ENCODE measurements around the gene RNF215.

Gene RNF215

GRCh38 chr22:30381264-30381663 lies 5.9 kb downstream of the RNF215 start:
- DNase-seq (ENCODE audit: low read depth) = no peak
- no peak overlapping the region for H3K4me3 ChIP-seq (ENCODE audit: low read depth, low read length)
- no peak for TF ChIP-seq CTCF (IDR thresholded peaks at IDR 0.05; ENCODE audit: low read depth, low read length, missing control alignments)

- TF ChIP-seq CTCF (IDR thresholded peaks at IDR 0.05; ENCODE audit: low read depth, low read length, missing control alignments) = no peak
- H3K4me3 ChIP-seq (ENCODE audit: low read depth, low read length) = no peak overlapping the region
- no peak for DNase-seq (ENCODE audit: low read depth)
Measured at GRCh38 chr22:30380011-30380410, 7.2 kb downstream of the RNF215 start.

- H3K4me3 ChIP-seq (ENCODE audit: low read depth, low read length) = no peak overlapping the region
- DNase-seq (ENCODE audit: low read depth) = no peak
- no peak for TF ChIP-seq CTCF (IDR thresholded peaks at IDR 0.05; ENCODE audit: low read depth, low read length, missing control alignments)
Measured at GRCh38 chr22:30375312-30375849, 11.8 kb downstream of the RNF215 start.

GRCh38 chr22:30373331-30374325 lies 13.6 kb downstream of the RNF215 start:
- no peak for TF ChIP-seq CTCF (IDR thresholded peaks at IDR 0.05; ENCODE audit: low read depth, low read length, missing control alignments)
- no peak overlapping the region for H3K4me3 ChIP-seq (ENCODE audit: low read depth, low read length)
- DNase-seq (ENCODE audit: low read depth) = no peak

- DNase-seq (ENCODE audit: low read depth) = no peak
- TF ChIP-seq CTCF (IDR thresholded peaks at IDR 0.05; ENCODE audit: low read depth, low read length, missing control alignments) = no peak
Measured at GRCh38 chr22:30372915-30373314, 14.3 kb downstream of the RNF215 start.

GRCh38 chr22:30371981-30372380 lies 15.2 kb downstream of the RNF215 start:
- DNase-seq (ENCODE audit: low read depth) = no peak
- no peak for TF ChIP-seq CTCF (IDR thresholded peaks at IDR 0.05; ENCODE audit: low read depth, low read length, missing control alignments)

More at GRCh38 chr22:30372915-30373314, 14.3 kb downstream of the RNF215 start:
- no peak overlapping the region for H3K4me3 ChIP-seq (ENCODE audit: low read depth, low read length)

More at GRCh38 chr22:30371981-30372380, 15.2 kb downstream of the RNF215 start:
- no peak overlapping the region for H3K4me3 ChIP-seq (ENCODE audit: low read depth, low read length)
